Kidney glomerular epithelial cell (primary cell): ENCODE results near the gene LMBRD2.
"Not testable (repeated sequence)": the region's sequence is repeated elsewhere in the genome, so short reads cannot be mapped to it uniquely, and the experiment has no call there.

Source experiments
- DNase-seq: peaks from one replicate; lab custom pipeline; 2025; lab: John Stamatoyannopoulos, UW

LMBRD2 gene

DNA sequence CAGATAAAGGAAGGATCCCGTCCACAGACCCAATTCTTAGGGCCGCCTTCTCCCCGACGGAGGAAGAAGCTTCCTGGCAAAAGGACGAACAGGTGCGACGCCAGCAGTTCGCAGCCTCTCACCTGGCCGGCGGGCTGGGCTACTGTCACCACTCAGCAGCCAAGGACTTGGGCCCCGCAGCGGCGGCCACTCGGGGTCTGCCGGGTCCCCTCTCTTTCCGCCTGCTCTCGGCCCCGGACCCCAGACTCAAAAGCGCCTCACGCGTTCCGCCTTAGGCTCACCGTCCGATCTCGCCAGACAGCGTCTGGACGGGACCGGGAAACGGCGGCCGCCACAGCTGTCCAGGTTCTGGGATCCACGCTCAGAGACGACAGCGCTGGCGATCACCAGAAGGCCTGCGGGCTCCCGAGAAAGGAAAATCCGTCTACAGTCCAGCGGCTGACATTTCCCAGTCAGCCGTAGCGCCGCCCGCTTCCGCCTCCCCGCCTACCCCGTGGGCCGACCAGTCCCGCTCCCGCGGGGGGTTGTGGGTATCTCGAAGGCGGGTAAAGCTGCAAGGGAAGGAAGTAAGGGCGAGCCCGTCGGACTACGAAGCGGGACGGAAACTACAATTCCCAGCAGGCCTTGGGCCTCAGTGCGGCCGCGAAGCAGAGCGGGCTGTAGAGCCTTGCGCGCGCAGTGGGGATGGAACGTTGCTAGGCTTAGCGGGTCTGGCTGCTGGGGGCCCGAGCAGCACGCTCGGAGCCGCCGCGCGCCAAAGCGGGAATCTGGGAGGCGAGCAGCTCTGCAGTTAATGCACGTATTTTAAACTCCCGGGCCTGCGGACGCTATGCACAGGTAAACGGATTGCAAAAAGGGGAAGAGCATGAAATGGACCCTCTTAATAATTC, at the start of gene LMBRD2, which contains the start of gene SKP2:
Gene LMBRD2, minus strand, starts transcription at position 454 of the 890 bp plus-strand sequence. CDS start 8,538 bp downstream, outside the sequence.
Gene SKP2, plus strand, starts transcription at position 678 of the 890 bp plus-strand sequence. Its CDS starts 152 bp downstream, at position 830.
- peak; percentile 96 for DNase-seq

DNA sequence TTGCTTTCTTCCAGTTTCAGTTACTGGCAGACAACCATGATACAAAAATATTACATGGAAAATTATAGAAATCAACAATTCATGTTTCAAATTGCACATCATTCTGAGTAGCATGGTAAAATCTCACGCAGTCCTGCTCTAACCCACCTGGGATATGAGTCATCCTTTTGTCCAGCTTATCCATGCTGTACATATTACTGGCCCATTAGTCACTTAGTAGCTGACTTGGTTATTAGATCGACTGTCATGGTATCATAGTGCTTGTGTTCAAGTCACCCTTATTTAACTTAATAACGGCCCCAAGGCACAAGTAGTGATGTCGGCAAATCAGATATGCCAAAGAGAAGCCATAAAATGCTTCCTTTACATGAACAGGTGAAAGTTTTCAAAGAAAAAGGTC, 48.8 kb upstream of the LMBRD2 start:
- DNase-seq: no peak

DNA sequence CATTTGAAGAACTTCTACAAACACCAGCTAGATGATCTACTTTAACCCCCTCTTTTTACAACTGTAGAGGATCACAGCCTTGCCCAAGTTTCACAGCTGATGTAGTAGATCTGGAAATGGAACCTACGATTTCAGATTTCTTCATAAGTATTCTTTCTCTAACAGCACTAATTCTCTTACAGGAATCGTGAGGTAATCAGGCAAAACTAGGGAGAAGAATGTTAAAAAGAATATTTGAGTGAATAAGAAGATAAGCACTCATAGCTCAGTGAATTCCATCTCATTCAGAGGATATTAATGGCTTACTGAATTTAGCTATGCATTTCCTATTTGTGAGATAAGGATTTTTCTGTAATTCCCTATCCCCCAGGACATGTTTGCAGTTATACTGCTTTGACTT, 47.9 kb upstream of the LMBRD2 start:
- DNase-seq: no peak

DNA sequence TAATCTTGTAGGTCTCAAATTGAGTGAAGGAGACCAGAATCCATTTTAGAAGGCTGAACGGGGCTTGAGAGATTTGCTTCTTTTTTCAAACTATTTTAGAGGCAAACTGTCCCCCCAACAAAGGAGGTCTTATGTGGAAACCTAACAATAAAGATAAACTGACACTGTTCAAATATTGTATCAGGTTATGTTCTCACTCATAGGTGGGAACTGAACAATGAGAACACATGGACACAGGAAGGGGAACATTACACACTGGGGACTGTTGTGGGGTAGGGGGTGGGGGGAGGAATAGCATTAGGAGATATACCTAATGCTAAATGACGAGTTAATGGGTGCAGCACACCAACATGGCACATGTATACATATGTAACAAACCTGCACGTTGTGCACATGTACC, 47.1 kb upstream of the LMBRD2 start:
- not testable (repeated sequence) for DNase-seq

DNA sequence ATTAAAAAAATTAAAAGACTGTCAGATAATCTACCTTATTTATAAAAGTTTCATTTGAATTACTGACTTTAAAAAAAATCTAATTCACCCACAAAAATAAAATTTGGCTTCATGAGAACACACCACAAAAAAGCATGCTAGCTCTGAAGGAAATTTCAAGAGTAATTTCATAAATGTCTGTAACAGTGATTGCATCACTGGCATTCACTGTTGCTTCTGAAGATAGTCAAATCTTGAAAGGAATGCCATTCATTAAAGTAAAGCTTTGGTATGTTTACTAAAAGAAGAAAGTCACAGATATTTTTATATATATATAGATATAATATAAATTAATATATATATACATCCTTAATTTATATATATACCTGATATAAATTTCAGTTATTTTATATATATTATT, 46.6 kb upstream of the LMBRD2 start:
- DNase-seq: no peak

DNA sequence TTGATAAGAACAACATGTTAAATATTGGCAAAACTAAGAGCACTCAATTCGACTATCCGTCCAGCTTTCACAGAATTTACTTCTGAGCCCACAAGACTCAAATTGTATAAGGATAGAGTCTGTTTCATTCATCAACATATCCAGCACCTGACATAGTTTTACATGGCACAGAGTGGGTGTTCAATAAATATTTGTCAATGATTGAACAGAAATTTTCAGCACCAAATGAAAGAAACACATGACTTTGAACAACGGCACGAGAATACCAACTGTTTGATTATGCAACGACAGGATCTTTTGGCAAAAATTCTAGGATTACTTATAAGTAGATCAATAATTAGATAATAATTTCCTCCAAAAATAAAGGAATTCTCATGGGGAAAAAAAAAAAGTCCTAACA, 42.1 kb upstream of the LMBRD2 start:
- no peak for DNase-seq

DNA sequence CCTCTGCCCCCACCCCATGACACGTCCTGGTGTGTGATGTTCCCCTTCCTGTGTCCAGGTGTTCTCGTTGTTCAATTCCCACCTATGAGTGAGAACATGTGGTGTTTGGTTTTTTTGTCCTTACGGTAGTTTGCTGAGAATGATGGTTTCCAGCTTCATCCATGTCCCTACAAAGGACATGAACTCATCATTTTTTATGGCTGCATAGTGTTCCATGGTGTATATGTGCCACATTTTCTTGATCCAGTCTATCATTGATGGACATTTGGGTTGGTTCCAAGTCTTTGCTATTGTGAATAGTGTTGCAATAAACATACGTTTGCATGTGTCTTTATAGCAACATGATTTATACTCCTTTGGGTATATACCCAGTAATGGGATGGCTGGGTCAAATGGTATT, 32.7 kb upstream of the LMBRD2 start:
- DNase-seq: not testable (repeated sequence)

DNA sequence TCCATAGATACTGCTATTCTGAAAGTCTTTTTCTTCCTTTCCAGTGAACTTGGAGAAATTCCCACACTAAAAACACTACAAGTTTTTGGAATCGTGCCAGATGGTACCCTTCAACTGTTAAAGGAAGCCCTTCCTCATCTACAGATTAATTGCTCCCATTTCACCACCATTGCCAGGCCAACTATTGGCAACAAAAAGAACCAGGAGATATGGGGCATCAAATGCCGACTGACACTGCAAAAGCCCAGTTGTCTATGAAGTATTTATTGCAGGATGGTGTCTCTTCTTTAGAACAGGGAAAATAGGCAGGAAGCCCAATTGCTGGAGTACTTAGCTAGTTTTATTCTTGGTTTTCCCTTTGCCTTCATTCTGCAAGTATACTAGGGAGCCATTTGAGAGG, 30.1 kb upstream of the LMBRD2 start:
- DNase-seq: no peak

DNA sequence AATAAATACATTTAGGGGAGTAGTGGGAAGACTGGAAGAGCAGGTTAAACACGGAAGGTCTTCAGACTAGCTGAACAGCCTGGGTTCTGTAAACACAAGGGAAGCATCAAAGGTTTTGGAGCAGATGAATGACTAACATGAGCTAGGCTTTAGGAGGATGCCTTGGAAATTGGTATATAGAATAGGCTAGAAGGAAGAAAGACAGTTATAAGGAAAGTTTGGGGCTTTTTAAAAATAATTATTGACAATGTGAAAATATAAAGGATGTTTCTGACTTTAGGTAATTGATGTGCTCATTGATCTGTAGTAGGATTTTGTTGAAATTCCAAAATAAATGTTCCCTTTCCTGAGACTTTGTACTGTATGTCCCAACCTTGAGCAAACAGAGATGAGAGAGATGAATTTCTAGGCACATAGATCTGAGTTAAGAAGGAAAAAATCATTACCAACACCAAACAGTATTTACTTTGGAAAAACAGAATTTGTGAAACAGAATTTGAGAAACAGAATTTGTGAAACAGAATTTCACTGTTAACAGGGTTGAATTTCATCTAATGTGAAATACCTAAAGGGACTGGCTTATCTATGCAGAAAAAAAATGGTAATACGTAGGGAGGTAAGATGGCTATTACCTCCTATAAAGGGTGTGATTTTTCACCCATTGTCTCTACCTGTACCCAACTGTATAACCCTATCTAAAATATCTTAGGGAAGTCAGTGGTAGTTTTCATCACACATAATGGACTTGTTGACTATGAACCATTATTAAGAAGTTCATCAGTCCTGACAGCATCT, 29.1 kb upstream of the LMBRD2 start:
- no peak for DNase-seq

DNA sequence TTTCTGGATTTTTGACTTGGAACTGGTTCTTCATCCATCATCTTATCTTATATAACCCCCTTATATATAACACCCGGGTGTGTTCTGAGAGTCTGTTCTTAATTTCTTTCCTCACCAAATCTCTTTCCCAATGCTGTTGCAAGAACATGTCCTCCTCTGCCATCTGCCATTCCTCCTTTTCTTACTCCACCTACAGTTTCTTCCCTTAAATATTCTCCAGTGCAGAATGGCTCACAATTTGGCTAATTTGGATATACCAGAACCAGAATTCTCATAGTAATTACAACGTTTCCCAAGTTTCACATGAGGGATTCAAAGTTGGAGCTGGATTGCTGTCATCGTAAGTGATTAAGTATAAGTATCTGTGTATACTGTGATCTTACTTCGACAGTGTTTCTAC, 28.3 kb upstream of the LMBRD2 start:
- no peak for DNase-seq

DNA sequence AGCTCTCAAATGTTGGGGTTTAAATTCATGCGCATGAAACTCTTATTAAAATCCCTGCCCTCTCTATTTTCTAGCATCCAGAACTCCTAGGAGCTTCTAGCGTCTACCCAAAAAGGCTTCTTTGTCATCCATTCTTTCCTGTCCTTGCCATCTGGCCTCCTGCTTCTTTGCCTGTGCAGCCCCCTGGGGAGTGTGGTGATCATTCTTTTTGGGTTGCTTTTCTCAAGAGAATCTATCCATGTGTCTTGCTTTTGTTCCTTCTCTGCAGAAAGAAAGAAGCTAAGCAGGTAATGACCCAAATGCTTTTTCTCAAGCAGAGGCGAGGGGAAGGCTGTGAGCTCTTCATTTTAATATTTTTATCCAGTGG, 26.8 kb upstream of the LMBRD2 start:
- no peak for DNase-seq

DNA sequence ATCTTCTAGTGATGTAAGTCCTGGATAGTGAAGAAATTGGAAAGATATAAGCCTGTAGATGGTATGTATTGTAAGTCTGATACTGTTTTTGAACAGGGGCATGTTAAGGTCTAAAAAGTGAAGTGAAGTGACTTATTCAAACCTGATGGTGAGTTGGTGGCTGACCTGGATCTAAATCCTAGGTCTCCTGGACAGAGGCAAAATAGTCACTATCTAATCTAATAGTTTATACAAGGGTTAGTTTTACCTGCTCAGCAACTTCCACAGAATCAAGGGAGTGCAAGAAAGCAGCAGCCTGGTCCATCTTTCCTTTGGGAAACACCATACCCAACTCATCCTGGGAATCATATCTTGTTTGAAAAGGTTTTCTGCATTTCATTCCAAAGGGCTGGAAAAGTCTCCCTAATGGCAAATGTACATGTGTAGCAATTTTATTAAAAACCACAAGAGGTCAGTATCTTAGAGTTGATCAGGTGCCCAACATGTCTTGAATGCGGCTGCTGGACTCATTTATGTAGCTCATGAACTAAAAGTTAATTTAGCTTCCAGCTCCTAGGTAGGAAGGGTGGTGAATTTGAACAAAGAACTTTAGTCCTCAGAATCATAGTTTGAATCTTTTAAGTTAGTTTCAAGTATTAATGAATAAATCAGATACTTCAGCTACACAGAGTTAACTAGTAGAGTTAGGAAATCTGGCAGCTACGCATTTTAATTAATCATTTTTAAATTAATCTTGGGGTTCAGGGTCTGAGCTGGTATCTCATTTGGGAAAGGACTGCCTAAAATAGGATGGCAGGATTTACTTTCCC, 26.2 kb upstream of the LMBRD2 start:
- peak; percentile 58 for DNase-seq

DNA sequence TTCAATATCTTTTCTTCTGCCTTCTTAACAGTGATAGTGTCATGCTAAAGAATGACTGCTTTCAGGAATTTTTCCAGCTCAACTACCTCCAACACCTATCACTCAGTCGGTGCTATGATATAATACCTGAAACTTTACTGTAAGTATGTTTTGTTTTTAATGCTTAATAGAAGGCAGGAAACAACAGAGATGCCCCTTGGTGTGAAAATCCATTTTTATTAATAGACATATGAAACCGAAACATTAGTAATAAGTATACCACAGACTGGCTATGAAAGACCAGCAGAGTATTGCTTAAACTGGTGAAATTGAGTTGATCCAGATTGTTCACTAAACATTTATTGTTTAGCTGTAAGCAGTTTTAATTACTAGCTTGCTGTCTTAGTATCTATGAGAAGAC, 25.5 kb upstream of the LMBRD2 start:
- no peak for DNase-seq

DNA sequence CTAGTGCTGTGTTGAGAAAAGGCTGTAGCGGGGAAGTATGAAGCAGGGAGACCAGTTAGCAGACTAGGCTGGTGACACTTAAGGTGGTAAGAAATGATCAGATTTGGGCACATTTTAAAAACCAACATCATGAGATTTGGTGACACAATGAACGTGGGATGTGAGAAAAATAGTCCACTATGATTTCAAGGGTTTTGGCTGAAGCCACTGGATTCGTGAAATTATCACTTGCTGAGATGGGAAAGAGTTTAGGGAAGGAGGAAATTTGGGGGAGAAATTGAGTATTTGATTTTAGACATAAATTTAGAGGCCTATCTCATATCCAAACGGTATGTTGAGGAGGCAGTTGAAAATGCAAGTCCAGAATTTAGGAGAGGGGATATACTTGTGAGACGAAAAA, 23.4 kb upstream of the LMBRD2 start:
- no peak for DNase-seq

DNA sequence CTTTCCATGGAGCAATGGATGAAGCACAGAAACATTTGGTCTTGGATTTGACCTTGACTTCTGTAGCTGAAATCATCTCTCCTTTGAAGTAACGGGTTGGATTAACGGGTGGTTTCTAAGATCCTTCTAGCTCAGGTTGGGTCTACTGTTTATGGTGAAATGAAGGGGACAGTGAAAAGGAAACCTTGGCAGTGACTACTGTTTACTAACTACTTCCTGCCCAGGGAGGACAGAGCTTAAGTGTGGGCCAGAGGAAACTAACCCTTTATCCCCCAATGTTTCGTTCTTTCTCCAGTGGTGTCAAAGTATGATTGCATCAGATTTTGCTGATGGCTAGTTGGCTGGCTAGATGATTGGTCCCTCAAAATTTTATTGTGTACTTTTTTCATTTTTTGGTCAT, 22.4 kb upstream of the LMBRD2 start:
- DNase-seq: no peak

DNA sequence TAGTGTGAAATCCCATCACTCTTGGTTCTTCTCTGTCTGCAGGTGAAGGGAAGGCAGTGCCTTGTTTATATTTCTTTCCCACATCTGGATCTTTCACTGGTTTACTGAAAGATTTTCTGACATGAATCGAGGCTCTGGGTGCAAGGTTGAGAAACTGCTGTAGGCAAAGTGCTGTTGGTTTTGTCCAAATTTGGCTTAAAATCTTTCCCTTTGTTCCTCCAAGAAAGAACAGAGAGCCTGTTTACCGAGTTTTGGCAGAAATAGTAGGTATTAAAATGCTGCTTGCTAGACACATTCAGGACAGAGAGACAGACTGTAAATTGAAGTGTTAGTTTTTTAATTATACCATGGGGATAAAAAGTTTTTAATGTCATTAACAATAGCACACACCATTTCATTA, 21.7 kb upstream of the LMBRD2 start:
- no peak for DNase-seq

DNA sequence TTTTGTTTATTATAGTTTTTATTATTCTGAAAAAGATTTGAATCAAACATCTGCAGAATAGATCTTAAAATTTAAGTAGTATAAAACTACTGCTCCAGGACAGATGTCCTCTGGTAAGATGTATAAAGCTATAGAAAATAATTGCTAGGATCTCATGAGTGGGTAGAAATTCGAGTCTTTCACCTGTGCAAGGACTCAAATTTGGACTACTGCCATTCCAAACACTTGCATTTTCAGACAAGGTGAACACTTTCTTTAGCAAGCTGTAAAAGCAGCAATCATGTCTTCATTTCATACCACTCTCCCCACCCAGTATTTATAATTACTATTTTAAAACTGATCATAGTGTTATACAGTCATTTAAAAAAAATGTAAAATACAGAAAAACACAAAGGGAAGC, 20.9 kb upstream of the LMBRD2 start:
- no peak for DNase-seq

DNA sequence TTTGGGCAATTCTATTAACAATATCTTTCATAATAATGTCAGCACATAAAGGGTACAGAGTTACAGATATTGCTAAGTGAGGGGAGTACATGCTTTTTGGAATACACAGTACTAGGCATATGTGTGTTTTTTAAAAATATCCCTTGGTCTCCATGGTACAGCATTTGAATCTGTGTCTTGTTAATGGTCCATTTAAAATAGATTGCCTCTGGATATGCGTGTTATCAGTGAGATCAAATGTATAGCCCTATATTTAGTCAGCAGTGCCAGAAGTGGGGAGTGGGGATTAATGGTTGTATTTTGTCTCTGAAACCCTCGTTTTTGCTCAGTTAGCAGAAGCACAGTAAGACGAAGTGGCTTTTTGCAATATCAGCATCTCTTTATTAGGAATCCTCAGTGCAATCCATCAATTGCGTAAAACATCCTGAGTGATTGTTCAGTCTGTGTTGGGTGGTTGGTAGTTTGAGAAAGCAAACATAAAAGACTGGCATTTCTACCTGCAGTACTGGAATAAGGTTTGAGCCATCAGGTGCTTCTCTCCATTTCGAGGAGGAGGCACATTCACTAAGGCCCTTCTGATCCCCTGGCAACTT, 19.2 kb upstream of the LMBRD2 start:
- no peak for DNase-seq

DNA sequence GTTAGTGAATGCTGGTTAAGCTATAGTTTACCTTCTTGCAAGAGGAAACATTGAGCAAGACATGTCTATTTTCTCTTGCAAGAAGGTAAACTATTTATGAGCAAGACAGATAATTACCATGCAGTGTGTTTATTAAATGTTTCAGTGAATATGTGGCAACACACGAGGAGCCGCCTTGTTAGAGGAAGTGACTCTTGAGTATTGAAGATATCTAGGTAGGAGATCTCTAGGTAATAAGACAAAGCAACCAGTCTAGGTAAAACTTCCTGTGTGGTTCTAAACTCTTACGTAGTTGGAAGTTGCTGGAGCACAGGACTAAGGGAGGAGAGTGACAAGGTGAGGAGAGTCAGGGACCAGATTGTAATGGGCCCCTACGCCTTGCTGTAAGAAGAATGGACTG, 17.1 kb upstream of the LMBRD2 start:
- DNase-seq: no peak

DNA sequence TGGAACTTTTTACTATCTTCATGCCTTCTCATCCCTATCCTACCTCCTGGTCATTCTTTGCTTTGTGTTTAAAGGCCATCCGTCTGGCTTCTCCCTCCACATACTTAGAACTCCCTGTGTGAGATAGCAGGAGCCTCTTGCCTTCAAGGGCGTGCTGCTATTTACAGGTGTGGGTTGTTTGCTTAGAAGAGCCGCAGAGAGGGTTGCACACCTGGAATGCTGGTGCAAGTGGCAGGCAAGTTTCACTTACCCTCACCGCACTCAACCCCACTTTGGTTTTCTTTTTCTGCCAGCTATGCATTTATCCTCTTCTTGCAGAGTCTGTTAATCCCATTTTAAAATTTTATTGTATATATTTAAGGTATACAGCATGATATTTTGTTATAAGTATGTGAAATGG, 12.8 kb upstream of the LMBRD2 start:
- no peak for DNase-seq

DNA sequence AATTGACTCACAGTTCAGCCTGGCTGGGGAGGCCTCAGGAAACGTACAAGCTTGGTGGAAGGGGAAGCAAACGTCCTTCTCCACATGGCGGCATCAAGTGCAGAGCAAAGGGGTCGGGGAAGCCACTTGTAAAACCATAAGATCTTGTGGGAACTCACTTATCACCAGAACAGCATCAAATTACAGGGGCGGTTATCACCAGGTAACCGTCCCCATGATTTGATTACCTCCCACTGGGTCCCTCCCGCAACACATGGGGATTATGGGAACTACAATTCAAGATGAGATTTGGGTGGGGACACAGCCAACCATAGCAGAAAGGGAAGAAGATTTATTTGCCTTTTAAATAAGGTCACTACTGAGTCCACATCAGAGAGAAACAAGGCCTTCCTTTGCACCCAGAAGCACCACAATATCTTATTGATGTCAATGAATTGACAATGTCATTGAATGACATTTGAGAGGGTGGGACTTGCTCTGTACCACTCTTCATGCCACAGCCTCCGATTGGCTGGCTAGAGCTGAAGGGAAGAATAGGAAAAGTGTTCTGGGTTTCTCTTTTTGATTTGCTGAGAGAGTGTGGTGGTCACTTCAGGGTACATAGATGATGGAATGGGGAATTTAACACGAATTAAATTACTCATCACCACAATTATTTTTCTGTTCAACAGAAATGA, 11.3 kb upstream of the LMBRD2 start:
- DNase-seq: no peak
